ENCODE measurements around the gene PHC3. TPM values are rescaled to one million over a fixed set of nuclear protein-coding genes. Genes with fewer than 3 reads are reported as not detected.

The PHC3 gene
- polyA plus RNA-seq, 1 donor (not counting 4 experiments of a cell fraction or from before 2014, with no cell fraction given) = 32.2 TPM

GRCh38 chr3:170204509-170204908, 23.0 kb upstream of the PHC3 start:
- no peak overlapping the region for H2AFZ ChIP-seq (ENCODE audit: control insufficient read depth, low read length)
- H3K36me3 ChIP-seq (ENCODE audit: control insufficient read depth in 2 of 2, extremely low read depth in 1 of 2, insufficient read depth in 2 of 2, low read length in 2 of 2) = no peaks in the 10 kb centered on the region
- FAIRE-seq (no peak), DNase-seq (ENCODE audit: low read depth, low spot score) (no peak)
- H4K20me1 ChIP-seq (ENCODE audit: control insufficient read depth, extremely low read depth, insufficient read depth, low read length) = no peaks in the 10 kb centered on the region
- H3K79me2 ChIP-seq (ENCODE audit: control insufficient read depth, insufficient read depth, low read length) = no peaks in the 10 kb centered on the region
- no peaks in the 10 kb centered on the region for H3K9me3 ChIP-seq (ENCODE audit: control insufficient read depth, low read depth, low read length)
- H3K4me3 ChIP-seq (ENCODE audit: control insufficient read depth in 2 of 3, extremely low read depth in 1 of 3, insufficient read depth in 2 of 3, low read depth in 1 of 3, low read length in 3 of 3) = no peak overlapping the region
- H3K4me1 ChIP-seq (ENCODE audit: control insufficient read depth, extremely low read depth, insufficient read depth, low read length) = no peaks in the 10 kb centered on the region
- no peaks in the 10 kb centered on the region for H3K27me3 ChIP-seq (ENCODE audit: control insufficient read depth, extremely low read depth, insufficient read depth, low read length)
- no peak for TF ChIP-seq CTCF (optimal IDR thresholded peaks at IDR 0.05 in 1 of 3, IDR thresholded peaks at IDR 0.05 in 1 of 3, conservative IDR thresholded peaks at IDR 0.05 in 1 of 3; ENCODE audit: extremely low read depth in 1 of 3, insufficient read depth in 2 of 3, low read length in 3 of 3)
- no peak for TF ChIP-seq EZH2 (IDR thresholded peaks at IDR 0.05; ENCODE audit: low read length)
- no peak overlapping the region for H3K4me2 ChIP-seq (ENCODE audit: control insufficient read depth, extremely low read depth, insufficient read depth, low read depth, low read length)
- H3K9ac ChIP-seq (ENCODE audit: control insufficient read depth, extremely low read depth, insufficient read depth, low read length) = no peak overlapping the region
- H3K27ac ChIP-seq (ENCODE audit: control insufficient read depth, insufficient read depth, low read length) = no peak overlapping the region
- no peaks in the 10 kb centered on the region for H3K9me1 ChIP-seq (ENCODE audit: control insufficient read depth, extremely low read depth, insufficient read depth, low read length)
- dilution Hi-C loops (cut with MboI; ENCODE audit: extremely low pct_ligation_motif_present, low sequenced_read_pairs) = no loop called here

- no peak for DNase-seq (ENCODE audit: low read depth, low spot score)
- dilution Hi-C loops (cut with MboI; ENCODE audit: extremely low pct_ligation_motif_present, low sequenced_read_pairs) = no loop called here
- no peak overlapping the region for H2AFZ ChIP-seq (ENCODE audit: control insufficient read depth, low read length)
Measured at GRCh38 chr3:170204023-170204472, 22.5 kb upstream of the PHC3 start.

More at GRCh38 chr3:170204023-170204472, 22.5 kb upstream of the PHC3 start:
- Histone ChIP-seq H3K27me3 (ENCODE audit: control insufficient read depth, extremely low read depth, insufficient read depth, low read length) (no peaks in the 10 kb centered on the region), H3K9ac (ENCODE audit: control insufficient read depth, extremely low read depth, insufficient read depth, low read length) (no peak overlapping the region), H3K27ac (ENCODE audit: control insufficient read depth, insufficient read depth, low read length) (no peak overlapping the region), H3K4me2 (ENCODE audit: control insufficient read depth, extremely low read depth, insufficient read depth, low read depth, low read length) (no peak overlapping the region), H3K4me1 (ENCODE audit: control insufficient read depth, extremely low read depth, insufficient read depth, low read length) (no peaks in the 10 kb centered on the region), H4K20me1 (ENCODE audit: control insufficient read depth, extremely low read depth, insufficient read depth, low read length) (no peaks in the 10 kb centered on the region), H3K9me1 (ENCODE audit: control insufficient read depth, extremely low read depth, insufficient read depth, low read length) (no peaks in the 10 kb centered on the region), H3K36me3 (ENCODE audit: control insufficient read depth in 2 of 2, extremely low read depth in 1 of 2, insufficient read depth in 2 of 2, low read length in 2 of 2) (no peaks in the 10 kb centered on the region), H3K4me3 (ENCODE audit: control insufficient read depth in 2 of 3, extremely low read depth in 1 of 3, insufficient read depth in 2 of 3, low read depth in 1 of 3, low read length in 3 of 3) (no peak overlapping the region), H3K79me2 (ENCODE audit: control insufficient read depth, insufficient read depth, low read length) (no peaks in the 10 kb centered on the region), H3K9me3 (ENCODE audit: control insufficient read depth, low read depth, low read length) (no peaks in the 10 kb centered on the region)
- TF ChIP-seq CTCF (optimal IDR thresholded peaks at IDR 0.05 in 1 of 3, IDR thresholded peaks at IDR 0.05 in 1 of 3, conservative IDR thresholded peaks at IDR 0.05 in 1 of 3; ENCODE audit: extremely low read depth in 1 of 3, insufficient read depth in 2 of 3, low read length in 3 of 3) = no peak
- no peak for TF ChIP-seq EZH2 (IDR thresholded peaks at IDR 0.05; ENCODE audit: low read length)
- no peak for FAIRE-seq

All from keratinocyte (primary cell).